Osteoblast (primary cell): Measurements from ENCODE around the gene F7. TPM values are rescaled to one million over a fixed set of nuclear protein-coding genes. Genes with fewer than 3 reads are reported as not detected.

Experiments used
- DNase-seq: peaks from one replicate; pipeline ENCODE4 v3.0.0; 2011; ENCODE audit warnings: low spot score, mixed read lengths; ENCODE audit not compliant: insufficient read length; ENCODE audit errors: missing footprints
- H2AFZ ChIP-seq: 2 replicates; pipeline ENCODE4 v1.6.0; 2011; ENCODE audit warnings: mild to moderate bottlenecking, low read length
- H3K27ac ChIP-seq: 2 replicates; pipeline ENCODE4 v1.5.1; 2011; ENCODE audit warnings: mild to moderate bottlenecking, low read depth, low read length, moderate library complexity
- H3K27me3 ChIP-seq: 2 replicates; pipeline ENCODE4 v1.6.0; 2012; ENCODE audit warnings: mild to moderate bottlenecking, control low read depth, inconsistent platforms, low read length, moderate library complexity; ENCODE audit not compliant: insufficient read depth
- H3K36me3 ChIP-seq: 2 replicates; pipeline ENCODE4 v1.5.1; 2011; ENCODE audit warnings: mild to moderate bottlenecking, low read length, control low read depth, moderate library complexity; ENCODE audit not compliant: insufficient read depth
- H3K4me1 ChIP-seq: 2 replicates; pipeline ENCODE4 v1.5.1; 2011; ENCODE audit warnings: mild to moderate bottlenecking, low read length, control low read depth, moderate library complexity; ENCODE audit not compliant: insufficient read depth
- H3K4me2 ChIP-seq: 2 replicates; pipeline ENCODE4 v1.6.0; 2011; ENCODE audit warnings: mild to moderate bottlenecking, low read length; ENCODE audit not compliant: insufficient read depth
- H3K4me3 ChIP-seq: fragments of 200-600 bp; sonication (generic); 3 replicates; pipeline ENCODE4 v1.5.1; 2012; ENCODE audit warnings: mild to moderate bottlenecking, low read length, inconsistent platforms; ENCODE audit not compliant: insufficient read depth
- H3K79me2 ChIP-seq: 2 replicates; pipeline ENCODE4 v1.6.0; 2012; ENCODE audit warnings: mild to moderate bottlenecking, low read length, control low read depth, inconsistent platforms; ENCODE audit not compliant: insufficient read depth
- H3K9me3 ChIP-seq: 2 replicates; pipeline ENCODE4 v1.5.1; 2011; ENCODE audit warnings: low read depth, low read length, control low read depth
- H4K20me1 ChIP-seq: 2 replicates; pipeline ENCODE4 v1.6.0; 2012; ENCODE audit warnings: mild to moderate bottlenecking, low read length, control low read depth; ENCODE audit not compliant: insufficient read depth
- CTCF ChIP-seq: IDR thresholded peaks from 2 replicates; pipeline ENCODE4 v1.5.1; 2011; ENCODE audit warnings: mild to moderate bottlenecking, low read depth, low read length, moderate library complexity; ENCODE audit errors: extremely low read depth
- total RNA-seq: library from RNA; depleted of rRNA; stranded (reverse); fragments of >200 nt; gene quantifications from 2 replicates; pipeline ENCODE4 v1.2.3, GENCODE V29; 2012

Gene F7
- total RNA-seq, 1 donor = under 0.01 TPM

GRCh38 chr13:113120300-113121182 lies 14.9 kb downstream of the F7 start:
- Histone ChIP-seq H3K4me2 (no peak overlapping the region), H4K20me1 (no peaks in the 10 kb centered on the region), H3K27ac (no peak overlapping the region), H3K36me3 (no peaks in the 10 kb centered on the region), H3K27me3 (no peaks in the 10 kb centered on the region), H3K79me2 (no peaks in the 10 kb centered on the region), H3K9me3 (no peaks in the 10 kb centered on the region), H3K4me3 (no peak overlapping the region), H2AFZ (no peak overlapping the region), H3K4me1 (no peaks in the 10 kb centered on the region)
- DNase-seq = peak; percentile 66
- TF ChIP-seq CTCF = no peak

- no peaks in the 10 kb centered on the region for H4K20me1 ChIP-seq
- H3K4me3 ChIP-seq = no peak overlapping the region
- H3K4me1 ChIP-seq = no peaks in the 10 kb centered on the region
- no peaks in the 10 kb centered on the region for H3K36me3 ChIP-seq
- peak; percentile 73 for DNase-seq
- H3K27ac ChIP-seq = no peak overlapping the region
- no peaks in the 10 kb centered on the region for H3K27me3 ChIP-seq
- H3K79me2 ChIP-seq = no peaks in the 10 kb centered on the region
- no peak for TF ChIP-seq CTCF
- no peak overlapping the region for H2AFZ ChIP-seq
- H3K9me3 ChIP-seq = no peaks in the 10 kb centered on the region
- H3K4me2 ChIP-seq = no peak overlapping the region
Measured at GRCh38 chr13:113121183-113121927, 15.8 kb downstream of the F7 start.

GRCh38 chr13:113121928-113122471 lies 16.4 kb downstream of the F7 start:
- H3K4me1 ChIP-seq = no peaks in the 10 kb centered on the region
- H3K27ac ChIP-seq = no peak overlapping the region
- peak; percentile 46 for DNase-seq
- no peaks in the 10 kb centered on the region for H3K27me3 ChIP-seq
- H3K36me3 ChIP-seq = no peaks in the 10 kb centered on the region
- no peaks in the 10 kb centered on the region for H4K20me1 ChIP-seq
- H3K4me3 ChIP-seq = no peak overlapping the region
- no peaks in the 10 kb centered on the region for H3K79me2 ChIP-seq
- no peaks in the 10 kb centered on the region for H3K9me3 ChIP-seq
- no peak overlapping the region for H2AFZ ChIP-seq
- H3K4me2 ChIP-seq = no peak overlapping the region
- TF ChIP-seq CTCF = no peak
